Subcutaneous abdominal adipose tissue (tissue), 5 donors: ENCODE data around the gene PCDHB8.
"Not testable (repeated sequence)": the region's sequence is repeated elsewhere in the genome, so short reads cannot be mapped to it uniquely, and the experiment has no call there.

Experiments used
- H3K27ac ChIP-seq: one replicate; pipeline ENCODE4 v1.7.0; 2013; ENCODE audit warnings: low read depth, mild to moderate bottlenecking, inconsistent platforms, low read length, moderate library complexity
- H3K27me3 ChIP-seq, 5 donors: one replicate each; pipeline ENCODE4 v1.7.0; 2013; ENCODE audit warnings: low read length in 5 of 5, inconsistent platforms in 1 of 5; ENCODE audit not compliant: control insufficient read depth in 5 of 5, insufficient read depth in 4 of 5
- H3K36me3 ChIP-seq, 5 donors: one replicate each; pipeline ENCODE4 v1.7.0; 2013; ENCODE audit warnings: low read length in 5 of 5; ENCODE audit not compliant: control insufficient read depth in 5 of 5, insufficient read depth in 5 of 5
- H3K4me1 ChIP-seq, 5 donors: one replicate each; pipeline ENCODE4 v1.7.0; 2013; ENCODE audit warnings: low read length in 5 of 5, mild to moderate bottlenecking in 3 of 5, moderate library complexity in 1 of 5; ENCODE audit not compliant: control insufficient read depth in 5 of 5, insufficient read depth in 5 of 5
- H3K4me3 ChIP-seq, 5 donors: one replicate each; pipeline ENCODE4 v1.7.0; 2013; ENCODE audit warnings: low read length in 5 of 5, low read depth in 1 of 5
- H3K9ac ChIP-seq, 5 donors: one replicate each; pipeline ENCODE4 v1.7.0; 2013; ENCODE audit warnings: low read length in 5 of 5, mild to moderate bottlenecking in 4 of 5, moderate library complexity in 3 of 5
- H3K9me3 ChIP-seq, 5 donors: one replicate each; pipeline ENCODE4 v1.7.0; 2013; ENCODE audit warnings: low read length in 5 of 5; ENCODE audit not compliant: control insufficient read depth in 5 of 5
- donor health status: healthy.
- donor health status: healthy.
- donor health status: healthy.
- donor health status: healthy.
- donor health status: healthy.

The PCDHB8 gene

GRCh38 chr5:141155540-141156374 is 21.8 kb upstream of the PCDHB8 start:
- Histone ChIP-seq H3K4me1 (no peaks in the 10 kb centered on the region), H3K27me3 (peaks cover 0 to 10% (median 3%) of the 10 kb centered on the region in 5 donors), H3K9ac (no peak overlapping the region), H3K9me3 (peaks cover 13 to 43% (median 38%) of the 10 kb centered on the region in 5 donors), H3K4me3 (peak overlapping the region in 2 of 5 donors; percentile 7 to 21), H3K27ac (no peak overlapping the region), H3K36me3 (no peaks in the 10 kb centered on the region)

DNA sequence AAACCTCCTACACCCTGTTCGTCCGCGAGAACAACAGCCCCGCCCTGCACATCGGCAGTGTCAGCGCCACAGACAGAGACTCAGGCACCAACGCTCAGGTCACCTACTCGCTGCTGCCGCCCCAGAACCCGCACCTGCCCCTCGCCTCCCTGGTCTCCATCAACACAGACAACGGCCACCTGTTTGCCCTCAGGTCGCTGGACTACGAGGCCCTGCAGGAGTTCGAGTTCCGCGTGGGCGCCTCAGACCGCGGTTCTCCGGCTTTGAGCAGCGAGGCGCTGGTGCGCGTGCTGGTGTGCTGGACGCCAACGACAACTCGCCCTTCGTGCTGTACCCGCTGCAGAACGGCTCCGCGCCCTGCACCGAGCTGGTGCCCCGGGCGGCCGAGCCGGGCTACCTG is 20.2 kb upstream of the PCDHB8 start:
- H3K27ac ChIP-seq, H3K27me3 ChIP-seq, H3K4me1 ChIP-seq, H3K4me3 ChIP-seq, H3K9ac ChIP-seq, H3K36me3 ChIP-seq: not testable (repeated sequence)
- H3K9me3 ChIP-seq, result peaks cover 13 to 30% (median 24%) of the 10 kb centered on the region in 5 donors

DNA sequence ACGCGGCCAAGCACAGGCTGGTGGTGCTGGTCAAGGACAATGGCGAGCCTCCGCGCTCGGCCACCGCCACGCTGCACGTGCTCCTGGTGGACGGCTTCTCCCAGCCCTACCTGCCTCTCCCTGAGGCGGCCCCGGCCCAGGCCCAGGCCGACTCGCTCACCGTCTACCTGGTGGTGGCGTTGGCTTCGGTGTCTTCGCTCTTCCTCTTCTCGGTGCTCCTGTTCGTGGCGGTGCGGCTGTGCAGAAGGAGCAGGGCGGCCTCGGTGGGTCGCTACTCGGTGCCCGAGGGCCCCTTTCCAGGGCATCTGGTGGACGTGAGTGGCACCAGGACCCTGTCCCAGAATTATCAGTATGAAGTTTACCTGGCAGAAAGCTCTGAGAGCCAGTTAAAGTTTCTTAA is 19.7 kb upstream of the PCDHB8 start:
- H3K9me3 ChIP-seq, result peaks cover 13 to 32% (median 25%) of the 10 kb centered on the region in 5 donors
- not testable (repeated sequence) for H3K27ac ChIP-seq, H3K4me3 ChIP-seq, H3K4me1 ChIP-seq, H3K27me3 ChIP-seq, H3K36me3 ChIP-seq, H3K9ac ChIP-seq

- H3K4me1 ChIP-seq, result no peaks in the 10 kb centered on the region
- H3K27me3 ChIP-seq, result peaks cover 0 to 14% (median 7%) of the 10 kb centered on the region in 5 donors
- no peak within 1 kb of the TSS for H3K9ac ChIP-seq
- H3K27ac ChIP-seq, result no peak within 1 kb of the TSS
- H3K4me3 ChIP-seq, result peak within 1 kb of the TSS; percentile 18 to 52 (median 42)
- no peaks in the 10 kb centered on the region for H3K36me3 ChIP-seq
- H3K9me3 ChIP-seq, result peaks cover 7 to 30% (median 20%) of the 10 kb centered on the region in 5 donors
Observed at GRCh38 chr5:141172381-141173204, 5.0 kb upstream of the PCDHB8 start, which contains the start of gene PCDHB7. Gene PCDHB7 (plus strand): TSS chr5:141172644. CDS start chr5:141172836, 192 bp downstream.

- not testable (repeated sequence) for H3K9ac ChIP-seq, H3K4me1 ChIP-seq, H3K36me3 ChIP-seq, H3K4me3 ChIP-seq, H3K27ac ChIP-seq
- peaks cover 15 to 43% (median 27%) of the 10 kb centered on the region in 5 donors for H3K9me3 ChIP-seq
- H3K27me3 ChIP-seq, result peaks cover 0 to 22% (median 10%) of the 10 kb centered on the region in 5 donors
Observed at GRCh38 chr5:141174291-141175104, 3.1 kb upstream of the PCDHB8 start.

DNA sequence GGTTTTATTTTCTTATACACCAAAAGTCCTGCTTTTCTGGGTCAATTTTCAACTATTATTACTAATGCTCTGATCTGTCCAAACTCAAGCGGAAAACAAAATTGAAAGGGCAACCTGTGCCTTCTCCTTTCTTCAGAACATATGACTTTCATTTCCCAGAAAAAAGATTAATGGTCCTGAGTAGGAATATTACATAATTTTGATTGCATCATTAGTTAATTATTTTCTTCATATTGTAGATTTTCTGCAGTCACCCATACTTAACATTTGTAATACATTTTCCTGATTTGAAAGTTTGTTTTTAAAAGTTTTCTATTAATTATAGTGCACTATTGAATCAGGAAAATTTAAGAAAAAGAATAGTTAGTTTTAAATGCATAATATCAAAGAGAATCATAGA is 1.7 kb upstream of the PCDHB8 start:
- Histone ChIP-seq H3K4me1 (no peaks in the 10 kb centered on the region), H3K36me3 (no peaks in the 10 kb centered on the region), H3K27ac (no peak overlapping the region), H3K9ac (no peak overlapping the region), H3K4me3 (no peak overlapping the region), H3K27me3 (peaks cover 0 to 22% (median 10%) of the 10 kb centered on the region in 5 donors), H3K9me3 (peaks cover 15 to 43% (median 29%) of the 10 kb centered on the region in 5 donors)

DNA sequence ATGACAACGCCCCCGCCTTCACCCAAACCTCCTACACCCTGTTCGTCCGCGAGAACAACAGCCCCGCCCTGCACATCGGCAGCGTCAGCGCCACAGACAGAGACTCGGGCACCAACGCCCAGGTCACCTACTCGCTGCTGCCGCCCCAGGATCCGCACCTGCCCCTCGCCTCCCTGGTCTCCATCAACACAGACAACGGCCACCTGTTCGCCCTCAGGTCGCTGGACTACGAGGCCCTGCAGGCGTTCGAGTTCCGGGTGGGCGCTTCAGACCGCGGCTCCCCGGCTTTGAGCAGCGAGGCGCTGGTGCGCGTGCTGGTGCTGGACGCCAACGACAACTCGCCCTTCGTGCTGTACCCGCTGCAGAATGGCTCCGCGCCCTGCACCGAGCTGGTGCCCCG is 1.8 kb downstream of the PCDHB8 start:
- H3K9ac ChIP-seq, H3K27ac ChIP-seq, H3K36me3 ChIP-seq: not testable (repeated sequence)
- Histone ChIP-seq H3K27me3 (peaks cover 0 to 24% (median 10%) of the 10 kb centered on the region in 5 donors), H3K9me3 (peaks cover 16 to 36% (median 24%) of the 10 kb centered on the region in 5 donors), H3K4me3 (peak overlapping the region in 1 of 5 donors; percentile 4), H3K4me1 (peaks cover 0 to 11% (median 4%) of the 10 kb centered on the region in 5 donors)

DNA sequence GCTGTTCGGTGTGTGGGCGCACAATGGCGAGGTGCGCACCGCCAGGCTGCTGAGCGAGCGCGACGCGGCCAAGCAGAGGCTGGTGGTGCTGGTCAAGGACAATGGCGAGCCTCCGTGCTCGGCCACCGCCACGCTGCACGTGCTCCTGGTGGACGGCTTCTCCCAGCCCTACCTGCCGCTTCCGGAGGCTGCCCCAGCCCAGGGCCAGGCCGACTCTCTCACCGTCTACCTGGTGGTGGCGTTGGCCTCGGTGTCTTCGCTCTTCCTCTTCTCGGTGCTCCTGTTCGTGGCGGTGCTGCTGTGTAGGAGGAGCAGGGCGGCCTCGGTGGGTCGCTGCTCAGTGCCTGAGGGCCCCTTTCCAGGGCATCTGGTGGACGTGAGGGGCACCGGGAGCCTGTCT is 2.3 kb downstream of the PCDHB8 start:
- not testable (repeated sequence) for H3K27ac ChIP-seq, H3K9ac ChIP-seq, H3K36me3 ChIP-seq
- H3K9me3 ChIP-seq, result peaks cover 16 to 39% (median 23%) of the 10 kb centered on the region in 5 donors
- peaks cover 0 to 11% (median 4%) of the 10 kb centered on the region in 5 donors for H3K4me1 ChIP-seq
- peaks cover 0 to 22% (median 8%) of the 10 kb centered on the region in 5 donors for H3K27me3 ChIP-seq
- H3K4me3 ChIP-seq, result peak overlapping the region in 1 of 5 donors; percentile 27

- Histone ChIP-seq H3K9ac (no peak overlapping the region), H3K36me3 (no peaks in the 10 kb centered on the region), H3K4me1 (peaks cover 0 to 11% (median 4%) of the 10 kb centered on the region in 5 donors), H3K4me3 (peak overlapping the region in 1 of 5 donors; percentile 27), H3K9me3 (peaks cover 16 to 38% (median 24%) of the 10 kb centered on the region in 5 donors), H3K27me3 (peaks cover 0 to 21% (median 7%) of the 10 kb centered on the region in 5 donors), H3K27ac (no peak overlapping the region)
Observed at GRCh38 chr5:141180313-141180712, 2.7 kb downstream of the PCDHB8 start.
